RWPE2 (cell line): ENCODE results near the gene LATS2.

Experiments used
- ATAC-seq: fragments of 200-7000 bp; cut with Tn5 transposase; 3 replicates; pipeline ENCODE4 v1.9.1; 2021; ENCODE audit warnings: low read depth
- DNase-seq: peaks from one replicate; pipeline ENCODE4 v3.0.0-alpha.2; 2020; ENCODE audit warnings: low spot score
- H3K27ac ChIP-seq: fragments of 450-650 bp; 2 replicates; pipeline ENCODE4 v1.5.1; 2017; ENCODE audit warnings: mild to moderate bottlenecking; ENCODE audit not compliant: poor library complexity, severe bottlenecking
- H3K27me3 ChIP-seq: fragments of 250-450 bp; sonication (Bioruptor Pico); 2 replicates; pipeline ENCODE4 v1.5.1; 2021; ENCODE audit warnings: mild to moderate bottlenecking, moderate library complexity; ENCODE audit not compliant: insufficient read depth, poor library complexity, severe bottlenecking
- H3K36me3 ChIP-seq: fragments of 250-450 bp; sonication (Bioruptor Pico); 2 replicates; pipeline ENCODE4 v1.5.1; 2020; ENCODE audit warnings: low read depth, mild to moderate bottlenecking, moderate library complexity
- H3K4me1 ChIP-seq: fragments of 250-450 bp; sonication (Bioruptor Pico); 2 replicates; pipeline ENCODE4 v1.5.1; 2021; ENCODE audit warnings: mild to moderate bottlenecking, moderate library complexity; ENCODE audit not compliant: insufficient read depth, poor library complexity, severe bottlenecking
- H3K4me3 ChIP-seq: fragments of 250-450 bp; sonication (Bioruptor Pico); 2 replicates; pipeline ENCODE4 v1.5.1; 2021; ENCODE audit warnings: mild to moderate bottlenecking, moderate library complexity; ENCODE audit not compliant: severe bottlenecking
- H3K9me3 ChIP-seq: fragments of 250-450 bp; sonication (Bioruptor Pico); 2 replicates; pipeline ENCODE4 v1.5.1; 2021; ENCODE audit warnings: mild to moderate bottlenecking, moderate library complexity; ENCODE audit not compliant: severe bottlenecking
- CTCF ChIP-seq: fragments of 450-650 bp; IDR thresholded peaks from one replicate; pipeline ENCODE4 v1.5.1; 2017; ENCODE audit warnings: mild to moderate bottlenecking, moderate library complexity; ENCODE audit not compliant: poor library complexity, severe bottlenecking

Gene LATS2

DNA sequence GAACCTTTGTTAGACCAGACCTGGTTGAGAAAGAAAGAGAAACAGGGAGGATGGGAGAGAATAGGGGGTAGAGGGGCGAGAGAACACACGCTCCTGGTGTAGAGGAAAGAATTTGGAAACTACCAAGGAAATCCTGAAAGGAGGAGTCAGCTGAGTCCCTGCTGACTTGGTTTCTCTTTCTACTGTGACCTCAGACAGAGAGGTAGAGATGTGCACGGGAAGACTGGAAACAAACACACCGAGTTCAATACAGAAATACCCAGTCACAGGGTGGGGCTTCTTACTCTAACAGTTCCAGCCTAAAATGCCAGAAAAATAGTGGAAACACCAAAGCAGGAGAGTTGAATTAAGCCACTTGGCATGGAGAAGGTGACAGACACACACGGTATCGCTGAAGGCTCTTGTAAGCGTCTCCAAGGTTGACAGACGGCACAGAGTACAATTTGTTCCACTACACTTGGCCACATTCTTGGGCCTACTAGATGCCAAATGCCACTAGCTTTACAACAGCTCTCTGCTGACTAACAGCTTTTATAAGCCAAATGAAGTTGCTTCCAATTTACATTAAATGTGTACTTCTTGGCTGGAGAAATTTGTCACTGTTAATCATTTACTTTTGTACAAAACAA is 28.1 kb downstream of the LATS2 start:
- H3K4me1 ChIP-seq, result peaks cover 10% of the 10 kb centered on the region
- no peaks in the 10 kb centered on the region for H3K27me3 ChIP-seq
- H3K9me3 ChIP-seq, result no peaks in the 10 kb centered on the region
- no peak overlapping the region for H3K27ac ChIP-seq
- H3K36me3 ChIP-seq, result peaks cover 9% of the 10 kb centered on the region; the same call in 1 of the 2 replicates
- TF ChIP-seq CTCF, result no peak
- no peak overlapping the region for H3K4me3 ChIP-seq
- DNase-seq (no peak), ATAC-seq (peak; percentile 40; the same call in 2 of the 3 replicates)

GRCh38 chr13:21032656-21033055 is 28.7 kb downstream of the LATS2 start:
- Histone ChIP-seq H3K4me3 (no peak overlapping the region), H3K27me3 (no peaks in the 10 kb centered on the region), H3K4me1 (peaks cover 10% of the 10 kb centered on the region), H3K27ac (no peak overlapping the region), H3K9me3 (no peaks in the 10 kb centered on the region), H3K36me3 (peaks cover 10% of the 10 kb centered on the region; the same call in 1 of the 2 replicates)
- no peak for DNase-seq
- no peak for TF ChIP-seq CTCF
- ATAC-seq, result no peak

DNA sequence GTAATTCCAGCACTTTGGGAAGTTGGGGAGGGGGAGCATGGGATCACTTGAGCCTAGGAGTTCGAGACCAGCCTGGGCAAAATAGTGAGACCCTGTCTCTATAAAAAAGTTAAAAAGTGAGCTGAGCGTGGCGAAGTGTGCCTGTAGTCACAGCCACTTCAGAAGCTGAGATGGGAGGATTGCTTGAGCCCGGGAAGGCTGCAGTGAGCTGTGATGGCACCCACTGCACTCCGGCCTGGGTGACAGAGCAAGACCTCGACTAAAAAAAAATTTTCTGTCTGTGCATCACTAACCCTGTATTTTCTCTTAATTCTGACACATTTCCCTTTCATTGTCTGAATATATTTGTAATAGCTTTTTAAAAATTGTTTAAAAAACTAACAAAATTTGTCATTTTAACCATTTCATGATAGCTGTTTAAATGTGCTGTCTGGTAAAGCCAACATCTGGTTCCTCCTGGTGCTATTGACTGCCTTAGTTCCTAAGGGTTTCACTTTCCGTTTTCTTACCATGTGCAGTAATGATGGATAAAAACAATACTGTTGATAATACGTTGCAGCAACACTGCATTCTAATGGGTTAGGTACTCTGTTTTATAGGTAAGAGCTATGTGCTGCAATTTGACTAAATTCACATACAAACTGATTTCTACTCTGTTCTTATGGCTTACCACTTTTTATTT is 29.7 kb downstream of the LATS2 start:
- Histone ChIP-seq H3K4me3 (no peak overlapping the region), H3K27ac (no peak overlapping the region), H3K27me3 (no peaks in the 10 kb centered on the region), H3K4me1 (peaks cover 10% of the 10 kb centered on the region), H3K36me3 (peaks cover 10% of the 10 kb centered on the region; the same call in 1 of the 2 replicates), H3K9me3 (no peaks in the 10 kb centered on the region)
- TF ChIP-seq CTCF, result no peak
- DNase-seq, result no peak
- no peak for ATAC-seq

GRCh38 chr13:21025539-21025938 is 35.8 kb downstream of the LATS2 start:
- no peak for DNase-seq
- H3K4me1 ChIP-seq, result no peaks in the 10 kb centered on the region
- TF ChIP-seq CTCF, result no peak
- no peak overlapping the region for H3K4me3 ChIP-seq
- no peaks in the 10 kb centered on the region for H3K9me3 ChIP-seq
- no peak overlapping the region for H3K27ac ChIP-seq
- no peak for ATAC-seq
- H3K27me3 ChIP-seq, result no peaks in the 10 kb centered on the region
- peaks cover 10% of the 10 kb centered on the region; the same call in 1 of the 2 replicates for H3K36me3 ChIP-seq
